Panc1 (cell line): ENCODE data around the gene FAHD2A. TPM values are rescaled to one million over a fixed set of nuclear protein-coding genes. Genes with fewer than 3 reads are reported as not detected.

Experiments used
- ATAC-seq: fragments of 200-7000 bp; cut with Tn5 transposase; 2 replicates; pipeline ENCODE4 v1.9.1; 2020; ENCODE audit warnings: mild to moderate bottlenecking, moderate library complexity
- Bru-seq: library from RNA; stranded (reverse); fragments of 400-500 nt; gene quantifications from one replicate; lab custom pipeline; 2021; lab: Mats Ljungman, UMichigan
- BruChase-seq, 2 experiments: library from RNA; stranded (reverse); fragments of 400-500 nt; gene quantifications; one replicate each; lab custom pipeline; 2021; lab: Mats Ljungman, UMichigan
- BruUV-seq: library from RNA; stranded (reverse); fragments of 400-500 nt; replicated peaks from 2 replicates; lab custom pipeline; 2021; lab: Mats Ljungman, UMichigan
- CTCF ChIA-PET: fragments of 300-600 bp; sonication (Branson Sonifier 250); formaldehyde crosslinking; loops from one replicate; lab custom pipeline; 2022; ENCODE audit warnings: antibody characterized with exemption; lab: Charles Lee
- POLR2A ChIA-PET: fragments of 300-600 bp; sonication (Branson Sonifier 250); formaldehyde crosslinking; loops from one replicate; lab custom pipeline; 2022; ENCODE audit warnings: antibody characterized with exemption; lab: Charles Lee
- DNase-seq: peaks from one replicate; pipeline ENCODE4 v3.0.0-alpha.2; 2010; ENCODE audit warnings: low read depth, low spot score
- H3K27ac ChIP-seq: 2 replicates; pipeline ENCODE4 v1.5.1; 2011; ENCODE audit warnings: mild to moderate bottlenecking, low read length, inconsistent platforms
- H3K27me3 ChIP-seq: fragments of 200-500 bp; sonication (Bioruptor generic); 2 replicates; pipeline ENCODE4 v1.6.0; 2014; ENCODE audit warnings: low read length, inconsistent platforms; ENCODE audit not compliant: control insufficient read depth, insufficient read depth
- H3K36me3 ChIP-seq: fragments of 200-500 bp; sonication (Bioruptor generic); 2 replicates; pipeline ENCODE4 v1.5.1; 2014; ENCODE audit warnings: inconsistent platforms, mild to moderate bottlenecking, low read length, moderate library complexity; ENCODE audit not compliant: control insufficient read depth, insufficient read depth
- H3K4me1 ChIP-seq: 2 replicates; pipeline ENCODE4 v1.5.1; 2011; ENCODE audit warnings: inconsistent platforms, mild to moderate bottlenecking, low read length, moderate library complexity; ENCODE audit not compliant: control insufficient read depth, insufficient read depth
- H3K4me3 ChIP-seq, 2 experiments: 2 replicates each; pipeline ENCODE4 v1.5.1; 2011 to 2012; ENCODE audit warnings: low read depth in 2 of 2, low read length in 2 of 2, mild to moderate bottlenecking in 2 of 2, inconsistent platforms in 1 of 2, moderate library complexity in 1 of 2
- H3K9me3 ChIP-seq: fragments of 200-500 bp; sonication (Bioruptor generic); 2 replicates; pipeline ENCODE4 v1.5.1; 2014; ENCODE audit warnings: low read depth, mild to moderate bottlenecking, inconsistent platforms, low read length, moderate library complexity; ENCODE audit not compliant: control insufficient read depth, insufficient read depth
- CTCF ChIP-seq: fragments of 450-650 bp; IDR thresholded peaks from 2 replicates; pipeline ENCODE4 v1.5.1; 2017; ENCODE audit warnings: mild to moderate bottlenecking
- POLR2AphosphoS5 ChIP-seq: IDR thresholded peaks from 2 replicates; pipeline ENCODE4 v1.6.1; 2012; ENCODE audit warnings: mild to moderate bottlenecking, low read depth, low read length, moderate library complexity
- REST ChIP-seq, 2 experiments: IDR thresholded peaks; 2 replicates each; pipeline ENCODE4 v1.6.1; 2011 to 2012; ENCODE audit warnings: low read depth in 2 of 2, control low read depth in 1 of 2, low read length in 1 of 2, mild to moderate bottlenecking in 1 of 2, moderate library complexity in 1 of 2; ENCODE audit not compliant: insufficient read depth in 1 of 2
- SIN3A ChIP-seq: IDR thresholded peaks from 2 replicates; pipeline ENCODE4 v1.6.1; 2012; ENCODE audit warnings: low read depth, mild to moderate bottlenecking, low read length, moderate library complexity, borderline replicate concordance; ENCODE audit not compliant: insufficient read depth
- TCF7L2 ChIP-seq: IDR thresholded peaks from 2 replicates; pipeline ENCODE4 v1.6.1; 2011; ENCODE audit warnings: mild to moderate bottlenecking, low read depth, low read length, inconsistent platforms
- in situ Hi-C: cut with HindIII; loops from 2 replicates; pipeline ENCODE4 v1.10.0; 2016; ENCODE audit warnings: low sequenced_read_pairs, low pct_unique_long_range_greater_than_20kb
- intact Hi-C: fragments of 100-400 bp; cut with micrococcal nuclease; formaldehyde crosslinking; loops from one replicate; pipeline ENCODE4 v1.10.0; 2022; ENCODE audit not compliant: unreplicated experiment
- long read RNA-seq: library from polyadenylated mRNA; unstranded; transcript quantifications from one replicate; pipeline ENCODE4 v2.0.0, GENCODE V29; 2021; ENCODE audit not compliant: unreplicated experiment
- polyA plus RNA-seq: library from polyadenylated mRNA; unstranded; fragments of >200 nt; gene quantifications from one replicate; pipeline ENCODE4 v1.2.1, GENCODE V29; 2012; ENCODE audit warnings: missing spikeins; ENCODE audit not compliant: insufficient read length
- total RNA-seq: library from RNA; stranded (reverse); gene quantifications from one replicate; pipeline ENCODE4 v1.2.1, GENCODE V29; 2021; ENCODE audit not compliant: unreplicated experiment

The FAHD2A gene
- total RNA-seq (17.2 TPM), Bru-seq, nascent RNA (percentile 69 among the genes with signal in this experiment), BruChase-seq, experiment 1, labeled RNA remaining after a 2-hour chase (percentile 72 among the genes with signal in this experiment), BruChase-seq, experiment 2, labeled RNA remaining after a 6-hour chase (percentile 62 among the genes with signal in this experiment)
- polyA plus RNA-seq, result 13.1 TPM
- long read RNA-seq, full-length matches to known transcripts, result 6 of 16 reads
- long read RNA-seq, partial matches to known transcripts, result 2 of 16 reads
- long read RNA-seq, other reads (novel, unspliced or antisense), result 8 of 16 reads

- H3K36me3 ChIP-seq, result peaks cover 2% of the 10 kb centered on the region; the same call in 1 of the 2 replicates
- ATAC-seq, result peak; percentile 97
- in situ Hi-C loops (no loop called here), intact Hi-C loops (no loop called here)
- no TSS peak for BruUV-seq
- CTCF ChIA-PET, result interaction anchor here (1.5 kb wide), 1 partner anchor 57 kb away, joined by 4 read pairs; no protein-coding TSS in a partner anchor
- H3K9me3 ChIP-seq, result no peaks in the 10 kb centered on the region
- POLR2A ChIA-PET, result no interaction called here
- TF ChIP-seq POLR2AphosphoS5, result peak; percentile 50; the same call in 1 of the 2 replicates
- no peak for TF ChIP-seq REST (IDR thresholded peaks at IDR 0.05; ENCODE audit: insufficient read depth in 1 of 2, low read depth in 2 of 2, low read length in 1 of 2)
- H3K27me3 ChIP-seq, result no peaks in the 10 kb centered on the region
- no peak for DNase-seq
- 0 out of 2 replicates have a peak, but pooled peaks cover 2% of the 10 kb centered on the region for H3K4me1 ChIP-seq
- H3K4me3 ChIP-seq, result peak within 1 kb of the TSS; percentile 90 to 99
- peak within 1 kb of the TSS; percentile 83 for H3K27ac ChIP-seq
Measured at GRCh38 chr2:95402370-95403203, at the start of gene FAHD2A. Gene FAHD2A, plus strand, starts transcription at chr2:95402708. Its CDS starts 2,851 bp downstream, at chr2:95405559.

- in situ Hi-C loops (no loop called here), intact Hi-C loops (no loop called here)
- TF ChIP-seq TCF7L2 (no peak), CTCF (no peak), REST (IDR thresholded peaks at IDR 0.05; ENCODE audit: insufficient read depth in 1 of 2, low read depth in 2 of 2, low read length in 1 of 2) (no peak), POLR2AphosphoS5 (no peak), SIN3A (no peak)
- no peak for DNase-seq
- H3K4me1 ChIP-seq, result peaks cover 5% of the 10 kb centered on the region
- H3K36me3 ChIP-seq, result no peaks in the 10 kb centered on the region
- no peak overlapping the region for H3K27ac ChIP-seq
- H3K9me3 ChIP-seq, result no peaks in the 10 kb centered on the region
- H3K4me3 ChIP-seq, result no peak overlapping the region
- ChIA-PET POLR2A (no interaction called here), CTCF (no interaction called here)
- no peaks in the 10 kb centered on the region for H3K27me3 ChIP-seq
- no peak for ATAC-seq
- no TSS peak for BruUV-seq
Measured at GRCh38 chr2:95353055-95353575, 49.4 kb upstream of the FAHD2A start.
